T-helper 9 cell (primary cell): Measurements from ENCODE around the gene SLC6A1.
"Not testable (repeated sequence)": the region's sequence is repeated elsewhere in the genome, so short reads cannot be mapped to it uniquely, and the experiment has no call there.

Experiments
- DNase-seq: peaks from one replicate; pipeline ENCODE4 v3.0.0-alpha.2; 2020

SLC6A1 gene

GRCh38 chr3:11071096-11071755 lies 78.7 kb downstream of the SLC6A1 start:
- no peak for DNase-seq

DNA sequence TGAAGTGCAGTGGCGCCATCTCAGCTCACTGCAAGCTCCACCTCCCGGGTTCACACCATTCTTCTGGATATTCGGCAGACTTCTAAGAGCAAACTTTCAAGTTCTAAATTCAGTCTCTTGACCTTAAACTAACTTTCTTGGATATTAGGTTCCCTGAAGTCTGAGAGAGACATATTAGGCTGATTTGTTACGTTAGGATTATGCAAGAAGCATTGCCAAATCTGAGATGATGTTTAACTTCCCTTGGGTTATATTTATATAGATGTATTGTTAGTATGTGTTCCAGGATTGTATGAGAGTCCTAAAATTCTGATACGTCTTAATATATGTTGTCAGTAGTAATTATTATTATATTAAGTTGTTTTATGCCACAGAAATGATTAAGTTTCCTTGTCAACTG lies 80.1 kb downstream of the SLC6A1 start:
- DNase-seq, result no peak

- DNase-seq, result no peak
Observed at GRCh38 chr3:11074011-11074410, 81.5 kb downstream of the SLC6A1 start.

DNA sequence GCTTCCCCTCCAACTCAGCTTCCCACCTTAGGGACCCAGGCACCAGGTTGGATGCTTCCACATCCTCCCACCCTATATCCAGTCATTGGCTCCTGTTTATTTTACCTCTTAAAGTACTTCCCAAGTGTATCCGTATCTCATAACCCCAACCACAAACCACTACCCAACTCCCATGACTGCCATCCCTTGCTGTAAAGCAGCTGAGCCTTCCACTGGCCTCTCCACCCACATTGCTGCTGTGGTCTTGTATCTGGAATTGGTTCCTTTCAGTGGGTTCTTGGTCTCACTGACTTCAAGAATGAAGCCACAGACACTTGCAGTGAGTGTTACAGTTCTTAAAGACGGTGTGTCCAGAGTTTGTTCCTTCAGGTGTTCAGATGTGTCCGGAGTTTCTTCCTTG lies 81.9 kb downstream of the SLC6A1 start:
- DNase-seq, result no peak

DNA sequence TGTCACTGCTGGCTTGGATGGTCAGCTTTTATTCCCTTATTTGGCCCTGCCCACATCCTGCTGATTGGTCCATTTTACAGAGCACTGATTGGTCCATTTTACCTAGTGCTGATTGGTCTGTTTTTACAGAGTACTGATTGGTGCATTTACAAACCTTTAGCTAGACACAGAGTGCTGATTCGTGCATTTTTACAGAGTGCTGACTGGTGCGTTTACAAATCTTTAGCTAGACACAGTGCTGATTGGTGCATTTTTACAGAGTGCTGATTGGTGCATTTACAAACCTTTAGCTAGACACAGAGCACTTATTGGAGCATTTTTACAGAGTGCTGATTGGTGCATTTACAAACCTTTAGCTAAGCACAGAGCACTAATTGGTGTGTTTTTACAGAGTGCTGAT lies 82.6 kb downstream of the SLC6A1 start:
- DNase-seq, result not testable (repeated sequence)

GRCh38 chr3:11076711-11077110 lies 84.2 kb downstream of the SLC6A1 start:
- no peak for DNase-seq

DNA sequence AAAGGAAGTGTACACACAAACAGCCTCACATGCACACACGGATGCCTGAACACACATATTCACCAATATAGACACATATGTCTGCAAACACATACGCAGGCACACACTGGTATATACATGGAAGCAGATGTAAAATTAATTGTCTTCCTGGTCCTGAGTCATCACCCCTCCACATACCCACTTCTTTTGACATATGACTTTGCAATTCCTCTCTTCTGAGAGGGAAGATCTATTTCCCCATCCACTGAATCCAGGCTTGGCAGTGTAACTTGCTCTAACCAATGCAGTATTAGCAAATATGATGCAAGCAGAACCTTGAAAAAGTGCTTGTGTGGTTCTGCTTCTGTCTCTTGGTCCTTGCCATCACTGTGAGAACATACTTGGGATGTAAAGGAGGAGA lies 84.9 kb downstream of the SLC6A1 start:
- DNase-seq, result no peak

GRCh38 chr3:11078826-11079515 lies 86.4 kb downstream of the SLC6A1 start:
- DNase-seq, result no peak

DNA sequence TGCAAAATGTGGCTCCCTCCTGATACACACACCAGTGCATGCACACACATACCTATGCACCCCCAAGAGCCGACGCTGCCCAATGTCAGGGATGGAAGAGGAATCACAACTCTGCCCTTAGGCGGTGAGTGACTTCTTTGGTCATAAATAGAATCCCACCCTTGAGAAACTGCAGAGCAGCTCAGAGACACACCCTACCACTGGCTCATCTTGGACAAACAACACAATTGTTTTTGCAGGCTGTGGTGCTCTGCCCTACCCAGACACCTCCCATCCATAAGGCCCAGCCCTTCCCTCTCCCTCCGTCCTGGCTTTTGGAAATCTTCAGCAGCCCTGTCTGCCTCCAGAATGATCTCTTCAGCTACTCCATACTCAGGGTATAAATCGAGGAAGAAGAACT lies 87.9 kb downstream of the SLC6A1 start:
- no peak for DNase-seq

- no peak for DNase-seq
Observed at GRCh38 chr3:11084098-11084497, 91.5 kb downstream of the SLC6A1 start.

GRCh38 chr3:11084677-11085076 lies 92.1 kb downstream of the SLC6A1 start:
- no peak for DNase-seq

- DNase-seq, result no peak
Observed at GRCh38 chr3:11085093-11085840, 92.7 kb downstream of the SLC6A1 start.

GRCh38 chr3:11086856-11087255 lies 94.3 kb downstream of the SLC6A1 start:
- no peak for DNase-seq

GRCh38 chr3:11088066-11088465 lies 95.5 kb downstream of the SLC6A1 start:
- DNase-seq, result no peak

DNA sequence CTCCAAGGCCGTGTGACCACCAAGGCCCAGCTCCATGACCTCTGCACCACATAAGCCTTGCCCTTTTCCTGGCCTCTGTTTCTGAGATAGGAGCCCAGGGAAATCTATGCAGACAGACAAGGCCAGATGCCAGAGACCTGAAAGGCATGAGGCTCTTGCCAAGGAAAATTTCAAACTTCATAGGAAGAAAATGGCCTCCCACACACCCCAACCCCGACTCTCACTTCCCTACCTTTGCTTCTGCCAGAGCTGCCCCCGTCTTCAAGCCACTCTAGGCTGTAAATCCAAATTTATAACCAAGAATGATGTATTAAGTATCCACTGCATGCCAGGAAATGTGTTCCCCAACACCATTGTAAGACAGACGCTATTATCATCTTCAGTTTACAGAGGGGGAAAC lies 96.3 kb downstream of the SLC6A1 start:
- DNase-seq, result no peak
